ENCODE data around the gene IL15RA. TPM values are rescaled to one million over a fixed set of nuclear protein-coding genes. Genes with fewer than 3 reads are reported as not detected.
A peak's percentile ranks its signal among the peaks of the same experiment; 100 is the strongest.

IL15RA gene
- total RNA-seq, 1 experiment from 2014 or later, result 0.66 TPM

GRCh38 chr10:6017781-6018354 lies 40.5 kb upstream of the IL15RA start:
- no peak overlapping the region for H3K4me3 ChIP-seq (ENCODE audit: low read depth, low read length)
- no peaks in the 10 kb centered on the region for H3K36me3 ChIP-seq (ENCODE audit: control insufficient read depth, insufficient read depth, low read length)
- POLR2A ChIA-PET, result no interaction called here
- H3K27me3 ChIP-seq (replicated peaks; ENCODE audit: control insufficient read depth, insufficient read depth, low read length), result no peaks in the 10 kb centered on the region; the same call in 1 of the 2 replicates
- TF ChIP-seq, protein P1, sequence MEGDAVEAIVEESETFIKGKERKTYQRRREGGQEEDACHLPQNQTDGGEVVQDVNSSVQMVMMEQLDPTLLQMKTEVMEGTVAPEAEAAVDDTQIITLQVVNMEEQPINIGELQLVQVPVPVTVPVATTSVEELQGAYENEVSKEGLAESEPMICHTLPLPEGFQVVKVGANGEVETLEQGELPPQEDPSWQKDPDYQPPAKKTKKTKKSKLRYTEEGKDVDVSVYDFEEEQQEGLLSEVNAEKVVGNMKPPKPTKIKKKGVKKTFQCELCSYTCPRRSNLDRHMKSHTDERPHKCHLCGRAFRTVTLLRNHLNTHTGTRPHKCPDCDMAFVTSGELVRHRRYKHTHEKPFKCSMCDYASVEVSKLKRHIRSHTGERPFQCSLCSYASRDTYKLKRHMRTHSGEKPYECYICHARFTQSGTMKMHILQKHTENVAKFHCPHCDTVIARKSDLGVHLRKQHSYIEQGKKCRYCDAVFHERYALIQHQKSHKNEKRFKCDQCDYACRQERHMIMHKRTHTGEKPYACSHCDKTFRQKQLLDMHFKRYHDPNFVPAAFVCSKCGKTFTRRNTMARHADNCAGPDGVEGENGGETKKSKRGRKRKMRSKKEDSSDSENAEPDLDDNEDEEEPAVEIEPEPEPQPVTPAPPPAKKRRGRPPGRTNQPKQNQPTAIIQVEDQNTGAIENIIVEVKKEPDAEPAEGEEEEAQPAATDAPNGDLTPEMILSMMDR (IDR thresholded peaks at IDR 0.05; ENCODE audit: insufficient read depth in 1 of 2, low read depth in 1 of 2, low read length in 1 of 2, severe bottlenecking in 1 of 2, unreplicated experiment in 1 of 2), result no peak
- CTCF ChIA-PET, result no interaction called here
- Mint-ChIP-seq H3K4me3 (ENCODE audit: unreplicated experiment) (no peak overlapping the region), H3K27ac (ENCODE audit: unreplicated experiment) (no peak overlapping the region), H3K9me3 (ENCODE audit: unreplicated experiment) (peaks cover 11% of the 10 kb centered on the region), H3K27me3 (ENCODE audit: insufficient read depth, unreplicated experiment) (peaks cover 6% of the 10 kb centered on the region), H3K4me1 (ENCODE audit: low read depth, unreplicated experiment) (no peaks in the 10 kb centered on the region), H3K36me3 (ENCODE audit: insufficient read depth, unreplicated experiment) (no peaks in the 10 kb centered on the region)
- no TSS peak for BruUV-seq (replicated peaks)
- no peak for DNase-seq
- intact Hi-C loops (cut with micrococcal nuclease; ENCODE audit: unreplicated experiment), result no loop called here
- H3K9me3 ChIP-seq, result no peaks in the 10 kb centered on the region
- no peaks in the 10 kb centered on the region for H3K4me1 ChIP-seq

DNA sequence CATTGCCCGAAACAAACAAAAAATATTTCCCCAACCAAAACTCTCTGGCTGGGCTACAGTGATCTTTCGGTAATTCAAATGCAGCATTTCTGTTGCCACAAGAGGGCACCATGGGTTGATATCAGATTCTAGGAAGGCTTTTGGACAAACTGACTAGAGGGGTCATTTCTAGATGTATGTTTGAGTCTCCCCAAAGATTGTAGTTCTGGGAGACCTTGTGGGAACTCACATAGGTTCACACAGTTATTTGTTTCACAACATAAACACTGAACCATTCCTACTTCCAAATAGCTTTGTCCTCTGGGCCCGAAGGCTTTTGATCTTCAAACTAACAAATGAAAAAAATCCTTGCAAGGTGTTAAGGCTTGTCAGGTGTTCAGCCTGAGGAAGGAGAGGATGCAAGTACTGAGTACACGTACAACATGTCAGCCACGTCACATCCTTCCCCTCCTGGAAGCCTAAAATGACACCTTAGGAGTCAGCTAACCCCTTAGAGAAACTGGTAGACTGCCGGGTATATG lies 37.0 kb upstream of the IL15RA start:
- Histone ChIP-seq H3K4me1 (no peaks in the 10 kb centered on the region), H3K36me3 (ENCODE audit: control insufficient read depth, insufficient read depth, low read length) (no peaks in the 10 kb centered on the region), H3K27me3 (replicated peaks; ENCODE audit: control insufficient read depth, insufficient read depth, low read length) (no peaks in the 10 kb centered on the region; the same call in 1 of the 2 replicates), H3K9me3 (no peaks in the 10 kb centered on the region), H3K4me3 (ENCODE audit: low read depth, low read length) (no peak overlapping the region)
- ChIA-PET POLR2A (no interaction called here), CTCF (interaction anchor here (1.6 to 2.0 kb wide), 2 partner anchors 388 to 392 kb away, joined by 4 to 15 read pairs; no protein-coding TSS in a partner anchor)
- peaks cover 9% of the 10 kb centered on the region for H3K9me3 Mint-ChIP-seq (ENCODE audit: unreplicated experiment)
- no peak overlapping the region for H3K4me3 Mint-ChIP-seq (ENCODE audit: unreplicated experiment)
- TF ChIP-seq, protein P1 (IDR thresholded peaks at IDR 0.05; ENCODE audit: insufficient read depth in 1 of 2, low read depth in 1 of 2, low read length in 1 of 2, severe bottlenecking in 1 of 2, unreplicated experiment in 1 of 2), result peak; percentile 82 to 85
- no peaks in the 10 kb centered on the region for H3K4me1 Mint-ChIP-seq (ENCODE audit: low read depth, unreplicated experiment)
- intact Hi-C loops (cut with micrococcal nuclease; ENCODE audit: unreplicated experiment), result loop anchor here (1.0 kb wide), 5 partner anchors 36 to 392 kb away; no protein-coding TSS in a partner anchor
- no peak overlapping the region for H3K27ac Mint-ChIP-seq (ENCODE audit: unreplicated experiment)
- no peaks in the 10 kb centered on the region for H3K36me3 Mint-ChIP-seq (ENCODE audit: insufficient read depth, unreplicated experiment)
- peak in 1 of 2 experiments; percentile 67 for DNase-seq
- peaks cover 9% of the 10 kb centered on the region for H3K27me3 Mint-ChIP-seq (ENCODE audit: insufficient read depth, unreplicated experiment)
- BruUV-seq (replicated peaks), result no TSS peak

DNA sequence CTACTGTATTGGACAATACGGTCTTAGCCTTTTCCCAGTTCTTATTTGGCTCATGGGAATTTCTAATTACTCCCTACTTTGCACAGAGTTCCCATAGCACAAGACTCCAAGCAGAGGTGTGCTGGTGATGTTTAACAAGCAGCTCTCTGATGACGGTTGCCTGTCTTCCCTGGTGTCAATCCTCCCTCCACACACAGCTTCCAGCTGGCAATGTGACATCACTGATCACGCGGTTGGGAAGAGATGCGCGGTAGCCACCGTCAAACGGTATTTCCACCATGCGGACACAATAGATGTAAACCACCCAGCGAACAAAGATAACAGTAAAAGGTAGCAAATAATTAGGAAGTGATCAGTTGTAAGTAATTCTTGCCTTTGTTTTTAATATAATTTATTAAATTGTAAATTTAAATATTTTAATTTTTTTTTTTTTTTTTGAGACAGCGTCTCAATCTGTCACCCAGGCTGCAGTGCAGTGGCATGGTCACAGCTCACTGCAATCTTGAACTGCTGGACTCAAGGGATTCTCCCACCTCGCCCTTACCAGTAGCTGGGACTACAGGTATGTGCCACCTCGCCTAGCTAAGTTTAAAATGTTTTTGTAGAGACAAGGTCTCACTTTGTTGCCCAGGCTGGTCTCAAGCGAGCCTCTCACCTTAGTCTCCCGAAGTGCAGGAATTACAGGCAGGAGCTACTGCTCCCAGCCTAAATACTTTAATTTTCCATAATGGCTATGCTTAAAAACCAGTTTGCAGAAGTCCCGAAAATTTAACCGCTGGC lies 36.3 kb upstream of the IL15RA start:
- Histone ChIP-seq H3K4me1 (no peaks in the 10 kb centered on the region), H3K36me3 (ENCODE audit: control insufficient read depth, insufficient read depth, low read length) (no peaks in the 10 kb centered on the region), H3K27me3 (replicated peaks; ENCODE audit: control insufficient read depth, insufficient read depth, low read length) (no peaks in the 10 kb centered on the region; the same call in 1 of the 2 replicates), H3K4me3 (ENCODE audit: low read depth, low read length) (no peak overlapping the region), H3K9me3 (no peaks in the 10 kb centered on the region)
- POLR2A ChIA-PET, result no interaction called here
- Mint-ChIP-seq H3K36me3 (ENCODE audit: insufficient read depth, unreplicated experiment) (no peaks in the 10 kb centered on the region), H3K27me3 (ENCODE audit: insufficient read depth, unreplicated experiment) (peaks cover 3% of the 10 kb centered on the region), H3K4me3 (ENCODE audit: unreplicated experiment) (no peak overlapping the region), H3K4me1 (ENCODE audit: low read depth, unreplicated experiment) (no peaks in the 10 kb centered on the region), H3K9me3 (ENCODE audit: unreplicated experiment) (peaks cover 2% of the 10 kb centered on the region), H3K27ac (ENCODE audit: unreplicated experiment) (no peak overlapping the region)
- CTCF ChIA-PET, result interaction anchor here (1.6 to 2.0 kb wide), 2 partner anchors 388 to 393 kb away, joined by 4 to 15 read pairs; no protein-coding TSS in a partner anchor
- no TSS peak for BruUV-seq (replicated peaks)
- TF ChIP-seq, protein P1 (IDR thresholded peaks at IDR 0.05; ENCODE audit: insufficient read depth in 1 of 2, low read depth in 1 of 2, low read length in 1 of 2, severe bottlenecking in 1 of 2, unreplicated experiment in 1 of 2), result no peak
- no peak for DNase-seq
- intact Hi-C loops (cut with micrococcal nuclease; ENCODE audit: unreplicated experiment), result loop anchor here (1.0 kb wide), 5 partner anchors 37 to 393 kb away; no protein-coding TSS in a partner anchor
